Measurements from ENCODE around the gene ABCD3. TPM values are rescaled to one million over a fixed set of nuclear protein-coding genes. Genes with fewer than 3 reads are reported as not detected.

The ABCD3 gene
- total and polyA plus RNA-seq, 2 of the 8 experiments (the other 6 are each of a cell fraction or from before 2014, with no cell fraction given), result 6.6 to 29.4 TPM

DNA sequence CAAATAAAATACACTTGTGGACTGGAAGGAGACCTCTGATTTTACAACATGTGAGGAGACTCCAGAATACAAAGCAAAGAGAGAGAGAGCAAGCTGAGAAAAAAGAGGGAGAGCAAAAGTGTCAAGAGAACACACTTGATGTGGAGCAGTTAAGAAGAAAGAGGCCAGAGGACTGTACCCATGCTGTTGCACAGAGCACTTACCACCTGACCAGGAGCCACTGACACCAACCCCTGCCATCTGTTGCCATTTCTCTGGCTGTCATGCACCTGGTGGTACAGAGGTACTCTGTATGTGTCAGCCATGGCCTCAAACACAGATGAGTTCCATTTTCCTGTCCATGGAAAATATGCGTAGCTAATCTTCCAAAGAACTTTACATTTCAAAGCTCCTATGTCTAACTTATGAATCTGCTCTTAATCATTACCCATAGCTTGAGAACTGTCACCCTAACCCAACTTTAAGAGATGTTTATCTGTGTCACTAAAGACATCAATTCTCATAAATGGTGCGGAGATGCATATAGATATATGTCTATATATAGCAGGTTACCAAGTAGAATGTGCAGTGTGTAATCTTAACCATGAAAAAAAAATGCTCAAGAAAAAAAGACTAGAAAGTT lies 32.8 kb upstream of the ABCD3 start (continued):
- TF ChIP-seq KDM1A (IDR thresholded peaks at IDR 0.05; ENCODE audit: borderline replicate concordance, low read length) (no peak), PHF8 (conservative IDR thresholded peaks at IDR 0.05; ENCODE audit: low read depth, low read length) (no peak), SIX5 (IDR thresholded peaks at IDR 0.05; ENCODE audit: low read depth, low read length) (no peak), BACH1 (IDR thresholded peaks at IDR 0.05; ENCODE audit: low read length) (no peak), SIN3A (conservative IDR thresholded peaks at IDR 0.05 in 1 of 2, IDR thresholded peaks at IDR 0.05 in 1 of 2; ENCODE audit: low read depth in 1 of 2, low read length in 2 of 2) (no peak)
